Breast epithelium (tissue), 3 donors: ENCODE results near the gene SLC25A1.

Experiments used
- POLR2A ChIP-seq: fragments of 450-650 bp; IDR thresholded peaks from one replicate; pipeline ENCODE4 v1.6.1; 2016; ENCODE audit warnings: antibody characterized with exemption, mild to moderate bottlenecking, moderate library complexity
- TF ChIP-seq, protein P1 (sequence below), 3 donors: fragments of 450-650 bp; IDR thresholded peaks; one replicate each; pipeline ENCODE4 v1.5.1; 2016 to 2017; ENCODE audit warnings: antibody characterized with exemption in 3 of 3, mild to moderate bottlenecking in 3 of 3, moderate library complexity in 3 of 3

- TF ChIP-seq, protein P1, sequence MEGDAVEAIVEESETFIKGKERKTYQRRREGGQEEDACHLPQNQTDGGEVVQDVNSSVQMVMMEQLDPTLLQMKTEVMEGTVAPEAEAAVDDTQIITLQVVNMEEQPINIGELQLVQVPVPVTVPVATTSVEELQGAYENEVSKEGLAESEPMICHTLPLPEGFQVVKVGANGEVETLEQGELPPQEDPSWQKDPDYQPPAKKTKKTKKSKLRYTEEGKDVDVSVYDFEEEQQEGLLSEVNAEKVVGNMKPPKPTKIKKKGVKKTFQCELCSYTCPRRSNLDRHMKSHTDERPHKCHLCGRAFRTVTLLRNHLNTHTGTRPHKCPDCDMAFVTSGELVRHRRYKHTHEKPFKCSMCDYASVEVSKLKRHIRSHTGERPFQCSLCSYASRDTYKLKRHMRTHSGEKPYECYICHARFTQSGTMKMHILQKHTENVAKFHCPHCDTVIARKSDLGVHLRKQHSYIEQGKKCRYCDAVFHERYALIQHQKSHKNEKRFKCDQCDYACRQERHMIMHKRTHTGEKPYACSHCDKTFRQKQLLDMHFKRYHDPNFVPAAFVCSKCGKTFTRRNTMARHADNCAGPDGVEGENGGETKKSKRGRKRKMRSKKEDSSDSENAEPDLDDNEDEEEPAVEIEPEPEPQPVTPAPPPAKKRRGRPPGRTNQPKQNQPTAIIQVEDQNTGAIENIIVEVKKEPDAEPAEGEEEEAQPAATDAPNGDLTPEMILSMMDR (IDR thresholded peaks at IDR 0.05) = peak in 1 of 3 donors; percentile 8
- no peak for TF ChIP-seq POLR2A
These were observed at the start of gene SLC25A1 for GRCh38 chr22:19178657-19179496.
